Retina (tissue), 1 donor: Measurements from ENCODE around the gene RRN3.
"Not testable (repeated sequence)": the region's sequence is repeated elsewhere in the genome, so short reads cannot be mapped to it uniquely, and the experiment has no call there.

Source experiments
- DNase-seq: peaks from one replicate; pipeline ENCODE4 v3.0.0-alpha.2; 2016

RRN3 gene

DNA sequence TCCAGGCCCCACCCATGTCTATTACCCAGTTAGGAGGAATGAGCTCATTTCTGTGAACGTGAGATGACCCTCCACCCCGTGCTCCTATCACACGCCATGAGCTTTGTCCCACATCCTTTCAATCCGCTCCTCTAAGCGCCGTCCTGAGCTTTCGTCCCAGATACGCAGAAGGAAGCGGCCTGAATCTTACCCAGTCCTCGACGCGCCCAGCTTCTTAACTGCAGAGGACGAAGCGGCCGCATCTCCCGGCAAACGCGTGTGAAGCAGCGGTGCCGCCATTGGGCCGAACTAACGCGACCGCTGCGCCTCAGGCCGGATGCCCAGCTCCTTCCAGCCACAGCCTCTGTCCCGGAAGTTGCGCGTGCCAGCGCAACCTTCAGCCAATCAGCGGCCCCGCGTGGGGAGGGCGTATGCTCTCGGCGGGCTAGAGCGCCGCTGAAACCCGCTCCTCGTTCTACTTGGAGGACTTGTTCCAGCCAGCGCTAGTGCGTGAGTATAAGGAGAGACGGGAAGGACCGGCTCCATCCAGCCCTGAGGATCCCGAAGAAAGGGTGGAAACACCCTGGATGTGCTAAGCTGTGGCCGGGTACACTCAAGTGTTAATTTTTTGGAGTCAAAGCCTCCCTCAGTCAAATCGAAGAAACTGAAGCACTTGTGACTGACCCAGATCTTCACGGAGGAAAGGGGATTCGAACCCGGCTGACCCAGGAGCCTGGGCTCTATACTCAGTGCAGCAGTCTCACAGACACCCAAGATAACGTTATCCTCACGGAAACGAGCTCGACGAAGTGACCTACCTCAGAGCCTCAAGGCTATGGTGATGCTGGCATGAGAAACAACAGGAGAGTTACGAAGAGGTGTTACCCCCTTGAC lies at the start of gene RRN3:
RRN3 (minus strand) TSS at position 318 of the 873 bp plus-strand sequence; CDS start at position 279, 39 bp downstream.
- peak; percentile 93 for DNase-seq

DNA sequence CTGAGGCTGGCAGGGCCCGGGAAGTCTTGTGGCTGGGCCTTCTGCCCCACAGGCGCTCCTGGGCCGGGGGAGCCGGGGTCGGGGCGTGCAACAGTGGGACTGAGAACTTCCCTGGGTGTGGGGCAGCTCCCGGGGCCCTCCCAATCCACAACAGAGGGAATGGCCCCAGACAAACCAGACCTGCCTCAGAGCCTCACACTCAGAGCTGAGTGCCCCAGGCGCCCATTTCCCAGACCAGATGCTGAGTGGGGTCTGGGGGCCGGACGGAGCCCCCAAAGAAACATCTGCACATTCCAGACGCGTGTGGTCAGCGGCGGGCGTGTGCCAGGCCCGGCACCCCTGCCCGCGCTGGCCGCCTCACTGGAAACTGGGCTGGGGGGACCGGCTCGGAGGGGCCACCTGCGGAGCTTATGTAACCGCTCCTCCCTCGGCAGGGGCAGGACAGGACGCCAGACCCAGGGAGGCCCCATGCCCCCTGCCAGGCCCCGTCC lies 49.6 kb upstream of the RRN3 start:
- peak; percentile 38 for DNase-seq

GRCh38 chr16:15142891-15143600 lies 49.0 kb upstream of the RRN3 start:
- DNase-seq, result not testable (repeated sequence)

GRCh38 chr16:15142107-15142890 lies 48.2 kb upstream of the RRN3 start:
- not testable (repeated sequence) for DNase-seq

DNA sequence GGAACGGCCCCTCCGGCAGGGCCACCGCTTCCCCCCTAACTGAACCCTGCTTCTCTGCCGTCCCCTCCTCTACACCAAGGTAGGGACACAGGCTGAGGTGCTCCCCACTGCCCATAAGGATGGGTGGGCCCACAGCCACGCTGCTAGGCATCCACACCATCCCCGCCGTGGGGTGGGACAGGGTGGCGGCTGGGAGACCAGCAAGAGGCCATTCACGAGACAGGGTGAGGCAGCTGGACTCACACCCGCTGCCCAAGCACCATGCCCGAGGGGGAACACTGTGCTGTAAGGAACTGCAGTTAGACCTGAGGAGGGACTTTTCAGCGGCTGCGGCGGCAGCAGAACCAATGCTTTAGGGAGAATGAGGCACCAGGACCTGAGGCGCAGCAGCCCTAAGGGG lies 47.5 kb upstream of the RRN3 start:
- no peak for DNase-seq

DNA sequence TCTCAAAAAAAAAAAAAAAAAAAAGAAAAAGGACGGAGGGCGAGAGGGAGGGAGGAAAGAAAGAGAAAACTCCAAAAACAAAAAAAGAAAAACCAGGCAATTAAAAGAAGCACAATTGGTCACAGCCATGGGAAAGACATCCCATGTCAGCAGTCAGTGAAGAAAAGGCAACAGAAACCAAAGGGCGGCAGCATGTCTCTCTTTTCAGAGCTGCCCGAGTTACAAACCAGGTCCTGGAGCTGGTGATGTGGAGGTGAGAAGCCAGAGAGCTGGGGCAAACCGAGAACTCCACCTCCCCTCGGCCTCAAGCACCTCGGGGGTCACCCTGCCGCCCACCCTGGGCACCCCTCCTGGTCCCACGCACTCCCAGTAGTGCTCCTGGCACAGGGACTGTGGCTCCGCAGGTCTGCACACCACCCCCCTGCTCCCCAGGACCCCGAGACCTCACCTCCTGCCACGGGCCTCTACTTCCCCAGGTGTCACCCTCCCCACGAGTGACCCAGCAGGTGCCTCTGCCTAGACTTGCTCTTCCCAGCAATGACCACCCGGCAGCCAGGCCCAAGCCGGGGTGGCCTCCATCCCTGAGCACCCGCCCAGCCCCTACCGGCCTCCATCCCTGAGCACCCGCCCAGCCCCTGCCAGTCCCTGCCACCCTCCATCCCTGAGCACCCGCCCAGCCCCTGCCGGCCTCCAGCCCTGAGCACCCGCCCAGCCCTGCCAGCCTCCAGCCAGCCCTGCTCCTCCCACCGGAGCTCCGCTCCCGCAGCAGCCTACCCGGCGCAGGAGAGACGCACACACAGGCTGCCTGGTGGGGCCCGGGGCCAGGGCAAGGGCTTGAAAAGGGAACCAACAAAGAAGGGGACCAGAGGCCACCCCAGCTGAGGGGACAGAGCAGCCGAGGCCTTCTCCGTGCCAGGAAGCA lies 46.6 kb upstream of the RRN3 start:
- DNase-seq, result not testable (repeated sequence)

DNA sequence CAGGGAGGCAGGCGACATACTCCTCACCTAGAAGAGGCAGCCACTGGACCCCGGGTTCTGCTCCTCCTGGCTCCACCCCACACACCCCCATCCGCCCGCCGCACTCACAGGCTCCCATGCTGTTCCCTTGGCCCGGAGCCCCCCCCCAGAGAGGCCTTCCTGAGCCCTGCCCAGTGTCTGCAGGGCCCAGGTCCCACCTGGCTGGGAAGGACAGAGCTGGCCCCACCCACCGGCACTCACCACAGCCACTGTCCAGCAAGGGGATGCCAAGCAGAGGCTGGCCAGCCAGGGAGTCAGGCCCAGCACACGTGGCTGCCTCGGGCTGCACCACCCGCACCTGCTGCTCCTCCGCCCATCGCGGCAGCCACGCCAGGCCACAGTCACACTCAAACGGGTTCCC lies 43.4 kb upstream of the RRN3 start:
- not testable (repeated sequence) for DNase-seq

- not testable (repeated sequence) for DNase-seq
Measured at GRCh38 chr16:15135483-15136360, 41.6 kb upstream of the RRN3 start.

DNA sequence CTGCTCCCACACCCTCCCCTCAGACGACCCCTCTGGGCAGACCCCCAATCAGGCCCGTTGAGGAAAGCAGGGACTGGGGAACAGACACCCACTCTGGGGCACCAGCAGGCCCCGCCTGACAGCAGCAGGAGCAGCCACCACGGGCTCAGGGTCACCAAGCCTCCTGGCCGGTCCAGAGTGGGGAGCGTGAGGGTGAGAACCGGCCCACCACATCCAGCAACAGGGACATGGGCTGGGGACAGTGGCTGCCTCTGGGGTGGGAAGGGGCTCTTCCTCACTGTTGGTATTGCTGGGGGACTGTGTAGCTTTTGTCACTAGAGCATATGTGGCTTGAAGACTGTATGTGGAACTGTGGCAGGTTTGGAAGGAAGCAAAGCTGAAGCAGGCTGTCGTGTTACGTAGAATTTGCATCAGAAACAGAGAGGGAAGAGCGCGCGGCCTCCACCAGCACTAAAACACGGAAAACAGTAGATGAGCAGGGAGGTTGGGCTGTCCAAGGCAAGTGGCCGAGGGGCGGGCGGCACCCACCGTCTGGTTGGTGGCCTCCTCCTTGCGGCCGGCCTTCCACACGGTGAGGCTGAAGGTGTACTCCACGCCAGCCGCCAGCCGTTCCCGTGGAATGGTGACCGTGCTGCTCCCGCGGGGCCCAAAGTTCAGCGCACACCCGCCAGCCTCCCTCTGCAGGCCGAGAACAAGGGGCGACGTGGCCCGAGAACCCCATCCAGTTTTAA lies 40.8 kb upstream of the RRN3 start:
- DNase-seq, result not testable (repeated sequence)

DNA sequence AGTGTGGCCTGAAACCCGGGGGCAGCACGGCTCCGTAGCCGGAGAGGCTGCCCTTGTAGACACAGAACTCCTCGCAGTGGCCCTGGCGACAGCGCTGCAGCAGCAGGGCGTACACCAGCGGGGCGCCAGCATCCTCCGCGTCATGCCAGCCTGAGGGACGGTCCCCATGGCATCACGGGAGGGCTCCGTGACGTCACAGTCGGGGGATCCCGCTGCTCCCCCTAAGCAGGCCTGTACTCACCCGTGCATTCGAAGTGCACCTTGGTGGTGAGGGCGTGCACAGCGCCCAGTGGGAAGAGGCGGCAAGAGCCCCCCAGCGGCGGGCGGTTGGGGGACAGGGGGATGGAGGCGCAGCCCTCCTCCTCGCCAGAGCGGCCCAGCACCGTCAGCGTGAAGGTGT lies 39.5 kb upstream of the RRN3 start:
- not testable (repeated sequence) for DNase-seq

- not testable (repeated sequence) for DNase-seq
Measured at GRCh38 chr16:15132719-15133428, 38.8 kb upstream of the RRN3 start.

DNA sequence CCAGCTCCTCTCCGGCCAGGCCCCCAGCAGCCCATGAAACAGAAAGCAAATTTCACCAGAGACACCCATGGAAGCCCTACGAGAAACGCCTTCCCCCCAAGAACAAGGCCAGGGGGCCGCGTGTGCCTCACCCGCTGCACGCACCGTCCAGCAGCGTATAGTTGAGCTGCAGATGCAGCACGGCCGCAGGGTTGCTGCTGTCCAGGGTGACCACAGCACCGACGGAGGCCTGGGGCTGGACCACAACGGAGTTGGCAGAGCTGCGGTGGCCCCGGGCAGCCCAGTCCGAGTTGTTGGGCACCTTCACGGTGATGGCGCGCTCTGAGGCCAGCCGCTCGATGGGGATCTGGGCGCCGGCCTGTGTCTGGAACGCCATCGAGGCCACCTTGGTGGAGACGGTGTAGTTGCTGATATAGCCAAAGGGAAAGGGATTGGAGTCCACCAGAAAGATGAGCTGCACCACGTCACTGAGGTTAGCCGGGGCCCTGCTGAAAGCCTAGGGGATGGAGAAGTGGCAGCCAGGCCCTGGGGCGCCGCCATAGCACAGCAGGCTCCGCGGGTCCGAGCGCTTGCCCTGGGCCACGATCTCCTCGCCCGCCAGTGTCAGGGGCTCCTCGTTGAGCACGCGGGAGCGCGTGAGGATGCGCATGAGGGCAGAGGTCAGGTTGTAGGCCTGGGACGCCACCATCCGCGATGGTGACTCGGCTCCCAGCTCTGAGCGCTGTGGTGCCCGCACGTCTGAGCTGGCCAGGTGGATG lies 37.0 kb upstream of the RRN3 start:
- DNase-seq, result not testable (repeated sequence)

DNA sequence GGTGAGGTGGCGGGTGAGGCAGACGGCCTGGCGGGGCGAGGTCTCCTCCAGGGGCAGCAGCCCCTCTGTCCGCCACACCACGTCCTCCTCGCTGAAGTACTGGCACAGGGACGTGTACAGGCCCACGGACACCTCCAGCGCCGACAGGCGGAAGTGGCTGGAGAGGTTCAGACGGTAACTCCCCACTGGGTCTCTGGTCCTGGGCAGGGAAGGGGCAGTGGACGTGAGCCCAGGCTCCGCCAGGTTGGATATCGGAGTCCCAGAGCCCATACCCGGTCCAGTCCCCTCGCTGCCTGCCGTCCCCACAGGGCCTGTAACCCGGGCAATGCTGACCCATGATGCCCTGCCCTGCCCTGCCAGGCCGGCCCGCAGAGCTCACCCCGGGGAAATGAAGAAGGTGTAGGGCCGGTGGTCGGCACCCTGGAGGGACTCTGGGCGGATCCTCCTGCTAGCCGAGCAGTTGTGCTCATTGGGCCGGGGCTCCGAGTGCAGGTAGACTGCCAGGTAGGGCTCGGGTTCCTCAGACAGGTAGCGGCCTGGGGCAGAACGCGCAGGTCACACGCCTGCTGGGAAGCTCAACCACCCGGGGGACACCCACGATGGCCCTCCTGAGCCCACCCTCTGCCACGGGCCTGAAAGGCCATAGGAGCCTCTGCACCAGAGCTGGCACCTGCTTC lies 36.3 kb upstream of the RRN3 start:
- DNase-seq, result not testable (repeated sequence)

- DNase-seq, result not testable (repeated sequence)
Measured at GRCh38 chr16:15127641-15128425, 33.8 kb upstream of the RRN3 start.

- not testable (repeated sequence) for DNase-seq
Measured at GRCh38 chr16:15100372-15100987, 6.4 kb upstream of the RRN3 start.

DNA sequence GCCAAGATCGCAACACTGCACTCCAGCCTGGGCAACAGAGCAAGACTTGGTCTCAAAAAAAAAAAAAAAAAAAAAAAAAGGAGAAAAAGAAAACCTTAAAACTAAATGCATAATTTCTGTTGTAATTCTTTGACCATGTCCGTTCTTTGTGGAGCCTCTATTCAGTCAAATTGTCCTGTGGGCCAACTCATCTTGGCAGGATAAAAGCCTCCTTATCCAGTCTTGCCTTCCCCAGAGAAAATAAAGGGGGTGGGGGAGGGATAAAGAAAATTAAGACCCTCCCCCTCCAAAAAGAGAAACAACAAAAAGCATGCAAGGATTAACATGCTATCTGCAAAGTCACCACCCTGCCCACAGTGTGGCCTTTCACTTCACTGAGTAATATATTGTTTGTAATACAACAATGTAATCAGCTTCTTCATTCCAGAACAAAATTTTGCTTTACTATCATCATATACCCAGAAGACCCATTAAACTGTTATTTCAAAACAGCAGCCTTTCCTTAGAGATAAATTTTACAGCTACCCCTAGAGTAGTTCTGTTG lies 5.4 kb upstream of the RRN3 start:
- DNase-seq, result not testable (repeated sequence)
